Activated CD4-positive, CD25-positive, alpha-beta regulatory T cell (primary cell): Measurements from ENCODE around the gene SIX3.

Experiments
- DNase-seq, 4 experiments: peaks; one replicate each; lab custom pipeline; 2025; lab: John Stamatoyannopoulos, UW

Gene SIX3

DNA sequence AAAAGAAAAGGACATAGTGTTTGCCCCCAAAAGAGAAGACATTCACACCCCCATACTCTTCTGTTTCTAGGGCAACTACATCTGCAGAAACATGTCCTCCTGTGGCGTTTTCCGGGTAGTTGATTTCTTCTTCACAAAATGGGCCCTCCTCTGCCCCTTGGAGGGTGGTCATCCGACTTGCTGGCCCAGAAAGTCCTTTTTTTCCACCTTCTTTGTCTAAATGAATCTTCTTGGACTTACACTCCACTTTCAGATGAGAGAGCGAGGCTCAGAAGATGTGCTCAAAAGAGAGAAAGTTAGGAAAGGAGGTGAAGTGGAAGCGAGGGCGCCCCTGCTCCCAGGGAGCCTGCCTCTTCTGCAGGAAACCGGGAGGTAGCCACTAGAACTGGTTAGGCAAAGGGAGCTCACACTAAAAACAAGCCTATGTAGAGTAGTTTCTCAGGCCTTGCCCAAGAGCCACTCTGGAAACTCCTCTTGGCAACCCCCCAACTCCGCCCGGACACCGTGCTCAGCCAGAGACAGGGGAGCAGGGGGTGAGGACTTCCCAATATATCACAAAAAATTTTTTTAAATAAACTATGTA is 10.2 kb upstream of the SIX3 start:
- DNase-seq: no peak

DNA sequence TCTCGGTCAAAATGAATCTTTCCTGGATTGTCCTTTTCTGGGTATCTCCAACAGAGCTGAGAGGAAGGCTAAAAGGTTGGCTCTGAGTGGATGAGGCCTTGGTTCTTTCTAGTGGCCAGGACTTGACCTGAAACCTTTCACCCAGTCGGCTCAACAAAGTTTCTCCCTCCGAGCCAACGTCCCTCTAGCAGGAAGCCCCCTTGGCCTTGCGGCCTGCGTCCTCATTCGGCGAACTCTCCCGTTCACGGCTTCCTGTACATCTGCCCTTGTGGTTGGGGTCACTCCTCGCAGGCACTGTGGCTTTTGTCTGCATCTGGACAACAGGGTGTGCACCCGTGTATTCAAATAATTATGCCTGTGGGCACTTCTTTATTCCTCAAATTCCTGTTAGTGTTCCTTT is 9.4 kb upstream of the SIX3 start:
- DNase-seq: no peak

DNA sequence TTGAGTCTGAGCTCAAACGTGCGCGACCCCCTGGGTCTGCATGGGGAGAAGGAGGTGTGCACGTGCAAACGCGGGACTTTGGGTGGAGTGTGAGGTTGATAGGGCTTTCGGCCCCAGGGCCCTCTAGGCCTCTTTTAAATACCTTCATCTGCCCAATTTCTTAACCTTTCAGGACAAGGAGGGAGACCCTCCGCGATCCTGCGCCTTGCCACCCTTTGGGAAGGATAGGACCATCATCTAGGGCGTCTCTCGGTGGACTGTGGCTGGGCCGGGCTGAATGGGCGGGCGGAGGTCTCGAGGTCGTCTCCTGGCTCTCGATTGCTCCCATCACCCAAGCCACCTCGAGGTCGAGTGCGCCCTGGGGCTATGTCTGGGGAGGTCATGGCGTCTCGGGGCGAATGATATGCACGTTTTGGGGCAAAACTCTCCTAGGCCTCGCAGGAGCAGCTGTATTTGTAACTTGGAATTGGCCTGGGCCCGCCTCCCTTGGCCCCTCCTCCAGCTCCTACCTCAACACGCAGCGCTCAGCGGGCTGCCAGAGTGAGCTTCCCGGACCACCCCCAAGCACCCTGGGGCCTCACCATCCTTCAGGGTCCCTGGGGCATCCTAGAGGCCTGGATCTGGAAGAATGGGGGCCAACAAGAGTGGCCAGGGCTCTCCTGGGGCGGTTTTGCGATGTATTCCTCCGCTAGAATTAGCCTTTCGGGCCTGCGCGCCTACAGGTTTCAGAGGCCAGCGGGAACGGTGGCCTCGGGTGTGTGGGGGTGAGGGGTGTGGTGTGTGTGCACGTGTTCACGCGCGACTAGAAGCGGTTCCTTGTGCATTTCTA is 8.7 kb upstream of the SIX3 start:
- DNase-seq: no peak

DNA sequence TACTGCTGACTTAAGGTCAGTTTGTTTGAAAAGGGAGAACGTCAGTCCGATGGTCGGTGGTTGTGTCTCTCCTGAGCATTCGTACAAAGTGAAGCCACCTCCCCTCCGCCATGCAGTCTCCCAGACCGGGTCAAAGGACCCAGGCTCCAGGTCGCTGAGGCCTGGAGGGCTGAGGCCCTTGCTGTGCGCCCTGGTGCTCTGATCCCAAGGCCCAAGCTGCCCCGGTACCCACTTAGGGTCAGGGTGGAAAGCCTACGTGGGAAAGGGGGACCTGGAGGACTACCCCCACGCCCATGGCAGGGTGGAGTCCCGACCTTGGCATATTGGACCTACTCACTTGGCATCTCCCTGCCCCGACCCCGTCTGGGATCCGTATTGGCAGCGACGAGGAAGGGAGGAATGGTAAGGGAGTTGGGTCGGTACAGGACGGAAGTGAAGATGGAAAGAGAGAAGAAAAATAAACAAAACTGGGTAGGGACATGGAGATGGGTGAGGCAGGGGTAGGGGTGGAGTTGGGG is 8.0 kb upstream of the SIX3 start:
- no peak for DNase-seq

DNA sequence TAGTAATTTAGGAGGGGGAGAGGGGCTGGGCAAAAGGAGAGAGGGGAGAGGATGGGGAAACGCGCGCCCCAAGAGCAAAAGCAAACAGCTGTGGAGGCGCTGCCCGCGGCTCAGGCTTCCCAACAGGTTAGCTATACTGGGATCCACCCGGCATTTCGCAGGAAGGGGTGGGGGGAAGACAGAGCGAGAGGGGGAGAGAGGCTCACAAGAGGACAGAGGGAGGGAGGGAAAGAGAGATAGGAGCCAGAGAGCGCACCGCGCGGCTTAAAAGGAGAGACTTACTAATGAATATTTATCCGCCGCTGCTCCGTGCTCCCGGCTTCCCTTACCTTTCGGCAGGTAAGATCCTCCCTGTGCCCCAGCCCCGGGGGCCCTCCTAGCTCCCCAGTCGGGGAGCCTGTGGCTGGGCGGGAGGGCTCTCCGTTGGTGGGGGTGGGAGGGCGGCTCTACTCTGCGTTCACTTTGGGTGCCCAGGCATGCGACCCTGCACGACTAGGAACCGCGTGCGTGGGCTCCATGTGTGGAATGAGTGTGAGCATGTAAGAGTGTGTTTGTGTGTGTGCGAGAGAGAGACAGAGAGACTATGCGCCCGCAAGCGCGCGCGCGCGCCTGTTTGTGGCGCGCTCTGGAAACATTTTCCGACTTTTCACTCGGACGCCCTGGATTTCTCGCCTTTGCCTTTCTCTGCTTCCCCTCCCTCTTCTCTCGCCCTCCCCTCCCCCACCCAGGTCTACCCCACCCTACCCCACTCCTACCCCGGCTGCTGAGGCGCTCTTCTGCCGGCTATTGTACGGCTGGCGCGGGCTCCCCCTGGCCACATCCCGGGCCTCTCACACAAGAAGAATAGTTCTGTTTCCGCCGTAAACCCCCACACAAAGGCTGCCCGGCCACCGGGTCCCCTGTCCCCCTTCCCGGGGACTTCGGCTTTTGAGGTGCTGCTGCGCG is 7.2 kb upstream of the SIX3 start:
- no peak for DNase-seq

DNA sequence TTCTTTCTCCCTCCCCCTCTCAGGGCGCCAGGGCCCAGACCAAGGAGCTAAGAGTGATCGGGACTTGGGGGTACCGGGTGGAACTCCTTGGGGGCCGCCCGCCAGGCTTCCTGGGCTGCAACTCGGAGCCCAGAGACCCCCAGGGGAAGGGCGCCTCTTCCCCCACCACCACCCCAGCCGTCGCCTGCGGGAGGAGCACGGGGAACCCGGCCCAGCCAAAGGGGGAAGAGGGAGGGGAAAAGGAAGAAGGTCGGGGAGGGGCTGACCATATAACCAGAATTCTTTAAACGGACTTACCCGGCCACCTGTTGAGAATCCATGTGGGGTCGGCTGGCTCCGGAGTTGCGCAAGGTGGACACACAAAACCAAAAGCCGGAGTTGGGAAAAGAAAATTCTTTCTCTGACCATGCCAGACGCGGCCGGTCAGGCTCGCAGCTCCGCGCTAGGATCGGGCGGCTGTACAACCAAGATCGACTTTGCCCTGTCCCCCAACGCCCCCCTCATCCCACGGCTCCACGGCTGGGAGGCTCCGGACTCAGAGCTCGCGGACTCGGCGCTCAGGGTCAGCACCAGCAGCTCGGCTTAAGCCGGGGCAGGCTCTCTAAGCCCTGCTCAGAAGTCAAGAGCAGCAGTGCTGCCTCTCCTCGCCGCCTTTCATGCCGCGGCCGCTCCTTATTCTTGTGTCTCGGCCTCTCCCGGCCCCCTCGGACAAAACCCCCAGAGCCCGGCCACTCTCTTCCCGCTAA is 6.3 kb upstream of the SIX3 start:
- no peak for DNase-seq

DNA sequence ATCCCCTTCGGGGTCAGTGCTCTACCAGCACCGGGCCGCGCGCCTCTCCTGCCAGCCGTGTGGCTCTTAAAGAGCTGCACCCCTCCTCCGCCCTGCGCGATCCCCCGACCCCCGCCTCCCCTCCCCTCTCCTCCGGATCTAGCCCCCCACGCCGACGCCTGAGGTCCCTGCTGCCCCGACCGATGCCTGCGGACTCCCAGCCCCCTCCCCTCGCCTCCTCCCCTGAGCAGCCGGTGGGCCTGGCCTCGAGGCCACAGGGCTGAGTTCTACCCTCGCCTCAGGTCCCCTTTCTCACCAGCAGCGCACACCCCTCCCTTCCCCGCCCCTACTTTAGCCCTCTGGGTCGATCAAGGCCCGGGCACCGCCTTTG is 5.8 kb upstream of the SIX3 start:
- DNase-seq: no peak

DNA sequence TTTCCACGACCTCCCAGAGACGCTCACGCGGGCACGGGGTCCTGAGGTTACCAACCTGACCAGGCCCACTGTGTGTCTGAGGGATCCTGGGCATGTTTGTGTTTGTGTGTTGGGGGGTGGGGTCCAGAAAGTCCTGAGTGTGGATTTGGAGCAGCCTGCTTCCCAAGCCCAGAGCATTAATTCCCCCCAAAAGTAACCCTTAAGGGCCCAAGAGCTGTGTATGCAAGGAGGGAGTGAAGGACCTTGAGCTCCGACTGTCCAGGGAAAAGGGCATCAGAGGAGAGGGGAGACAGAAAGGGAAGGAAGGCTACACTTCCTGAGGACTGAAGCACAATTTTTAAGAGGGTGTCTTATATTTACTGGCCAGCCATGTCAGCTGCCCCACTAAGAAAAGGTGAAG is 5.2 kb upstream of the SIX3 start:
- no peak for DNase-seq

DNA sequence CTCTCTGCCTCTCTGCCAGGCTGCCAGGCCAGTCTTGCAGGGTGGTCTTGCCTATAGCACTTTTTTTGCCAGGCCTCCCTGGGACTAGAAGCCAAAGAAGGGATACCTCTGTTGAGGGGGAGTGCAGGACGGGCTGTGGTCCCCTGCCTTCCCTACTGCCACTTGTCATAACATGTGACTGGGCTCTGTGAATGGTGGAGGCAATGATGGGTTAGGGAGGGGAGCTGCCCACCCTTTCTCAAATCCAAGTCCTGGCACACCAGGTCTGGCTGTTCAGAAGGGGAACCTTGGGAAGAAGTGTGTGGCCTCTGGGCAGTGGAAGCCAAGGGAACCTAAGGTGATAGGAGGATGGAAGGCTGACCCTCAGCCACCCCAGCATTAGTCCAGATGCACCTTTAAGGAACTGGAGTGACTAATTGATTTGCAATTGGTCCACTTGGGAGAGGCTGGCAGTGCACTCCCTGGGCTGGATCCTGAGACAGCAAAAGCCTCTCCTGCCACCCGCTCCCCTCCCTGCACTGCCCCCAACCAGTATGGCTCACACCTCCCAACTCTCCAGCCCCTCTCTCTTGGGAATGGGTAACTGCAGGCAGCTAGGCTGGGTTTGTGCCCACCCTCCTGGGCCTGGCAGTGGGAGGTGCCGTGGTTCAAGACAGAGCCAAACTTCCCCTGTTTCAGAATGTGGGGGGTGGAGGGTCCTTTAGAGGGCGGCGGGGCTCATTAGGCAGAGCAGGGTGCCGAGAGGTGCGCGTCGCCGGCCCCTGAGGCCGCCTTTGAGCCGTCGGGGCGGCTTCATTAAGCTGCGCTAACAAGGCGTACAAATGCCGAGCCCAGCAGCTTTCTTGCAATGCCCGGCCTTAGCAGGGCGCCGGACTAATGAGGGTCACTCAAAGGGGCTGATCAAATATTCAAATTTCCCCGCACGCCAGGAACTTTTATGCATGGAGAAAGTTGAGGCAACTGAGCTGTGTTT is 4.5 kb upstream of the SIX3 start:
- no peak for DNase-seq

DNA sequence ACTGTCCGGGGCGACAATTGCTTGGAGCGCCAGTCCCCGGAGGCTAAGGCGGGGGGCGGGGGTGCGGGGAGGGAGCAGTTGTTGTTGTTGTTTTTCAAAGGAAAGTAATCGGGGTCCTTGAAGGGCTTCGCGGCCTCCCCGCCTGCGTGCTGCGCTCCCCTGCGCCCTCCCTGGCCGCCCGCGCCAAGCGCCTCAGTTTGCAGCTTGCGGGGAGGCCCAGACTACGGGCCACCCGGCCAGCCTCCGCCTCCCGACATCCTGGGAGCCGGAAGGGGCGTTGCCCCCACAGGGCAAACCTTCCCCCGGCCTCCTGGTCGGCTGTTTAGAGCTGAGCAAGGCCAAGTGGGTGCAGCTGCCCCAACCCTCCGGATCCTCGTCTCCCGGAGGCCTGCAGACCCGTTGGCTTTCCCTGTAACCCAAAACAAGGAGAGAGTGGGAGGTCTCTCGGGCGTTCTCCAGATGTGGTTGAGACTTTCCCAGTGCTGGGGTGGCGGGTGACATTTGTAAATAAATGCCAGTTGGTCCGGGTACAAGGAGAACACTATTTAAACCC is 3.7 kb upstream of the SIX3 start:
- no peak for DNase-seq

DNA sequence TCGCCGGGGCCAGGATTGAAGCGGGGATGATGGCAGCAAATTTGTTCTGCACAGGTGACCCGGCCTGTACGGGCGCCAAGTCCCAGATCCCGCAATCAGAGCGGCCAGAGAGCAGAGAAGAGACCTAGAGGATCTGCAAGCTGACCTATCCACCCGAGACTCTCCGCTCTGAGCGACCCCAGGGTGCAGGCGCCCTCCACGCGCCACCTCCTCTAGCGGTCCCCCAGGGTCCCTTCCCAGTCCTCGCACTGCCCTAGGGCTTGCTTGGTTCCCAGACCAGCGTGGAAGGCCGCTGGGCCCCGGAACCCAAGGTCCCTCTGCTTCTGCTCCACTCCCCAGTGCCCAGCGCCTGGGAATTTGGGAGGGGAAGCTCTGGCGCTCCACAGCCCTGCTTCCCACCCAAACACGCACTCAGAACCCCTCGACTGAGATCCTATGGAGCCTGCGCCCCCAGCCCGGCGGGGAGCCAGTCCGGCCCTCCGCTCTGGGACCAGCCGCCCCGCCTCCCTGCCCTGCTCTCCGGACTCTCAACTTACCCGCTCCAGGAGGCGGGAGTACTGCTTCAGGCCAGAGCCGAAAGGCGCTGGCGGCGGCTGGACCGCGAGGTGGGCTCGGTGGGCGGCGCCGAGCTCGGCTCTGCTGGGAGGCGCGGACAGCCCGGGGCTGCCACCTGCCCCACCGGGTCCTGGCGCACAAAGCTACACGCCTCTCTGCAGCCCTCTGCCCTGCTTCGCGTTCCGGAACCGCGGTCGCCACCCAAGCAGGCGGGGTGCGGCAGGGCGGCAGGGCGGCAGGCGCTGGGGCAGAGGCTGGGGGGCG is 3.0 kb upstream of the SIX3 start:
- DNase-seq: no peak

DNA sequence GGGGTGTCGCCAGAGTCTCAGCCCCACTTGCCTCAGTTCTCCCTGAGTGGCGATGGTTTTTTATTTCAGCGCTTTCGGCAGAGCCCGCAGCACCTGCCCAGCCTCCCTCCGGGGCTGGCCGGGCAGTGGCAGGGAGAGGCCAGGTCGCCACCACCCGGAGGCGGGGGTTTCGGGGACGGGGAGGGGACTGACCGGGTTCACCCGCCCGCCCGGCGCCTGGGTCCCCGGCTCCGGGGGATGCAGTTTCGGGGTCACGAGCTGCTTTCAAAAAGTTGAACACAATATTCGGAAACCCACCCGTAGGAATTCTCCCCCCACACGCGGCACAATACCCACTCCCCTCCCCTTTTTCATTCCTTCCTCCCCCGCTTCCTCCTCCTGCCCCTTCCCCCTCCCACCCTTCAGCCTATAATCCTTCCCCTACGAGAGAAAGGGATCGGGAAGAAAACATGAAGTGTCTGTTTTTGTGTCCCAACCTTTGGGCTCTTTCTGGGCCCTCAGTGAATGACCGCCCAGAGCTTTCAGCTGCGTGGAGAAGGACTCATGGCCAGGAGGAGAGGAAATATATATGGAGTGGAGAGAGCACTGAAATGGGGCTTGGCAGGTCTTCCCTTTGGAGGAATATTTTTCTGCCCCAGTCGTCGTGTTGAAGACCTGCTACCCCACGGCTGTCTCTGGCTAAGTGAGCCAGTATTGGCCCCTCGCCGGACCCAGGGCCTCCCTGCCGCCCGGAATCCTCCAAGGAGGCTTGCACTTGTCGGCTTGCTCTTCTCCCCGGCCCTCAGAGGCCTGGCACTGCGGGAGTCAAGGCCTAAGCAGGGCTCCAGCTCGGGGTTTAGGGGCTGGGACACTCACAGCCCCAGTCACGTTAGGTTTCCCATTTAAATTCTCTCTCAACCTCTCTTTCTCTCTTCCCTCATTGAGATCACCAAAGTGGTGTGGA is 2.1 kb upstream of the SIX3 start:
- no peak for DNase-seq

DNA sequence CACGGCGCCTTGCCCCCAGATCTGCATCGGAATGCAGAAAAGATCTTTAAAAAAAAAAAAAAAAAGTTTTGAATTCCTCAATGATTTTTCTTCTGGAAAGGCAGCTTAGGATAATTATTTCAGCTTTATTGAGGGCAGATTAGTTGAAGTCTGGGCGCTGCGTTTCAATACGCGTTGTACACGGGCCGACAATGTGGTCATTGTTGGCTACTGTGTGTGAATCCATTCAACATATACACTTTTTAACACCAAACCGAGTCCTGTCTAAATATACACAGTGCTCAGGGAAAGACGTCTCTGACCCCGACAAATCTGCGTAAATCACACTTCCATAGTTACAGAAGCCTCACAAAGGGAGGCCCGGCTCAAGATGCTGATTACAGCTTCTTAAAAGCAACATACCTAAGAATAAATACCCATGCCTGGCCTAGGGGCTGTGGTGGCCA is 1.4 kb upstream of the SIX3 start:
- no peak for DNase-seq

DNA sequence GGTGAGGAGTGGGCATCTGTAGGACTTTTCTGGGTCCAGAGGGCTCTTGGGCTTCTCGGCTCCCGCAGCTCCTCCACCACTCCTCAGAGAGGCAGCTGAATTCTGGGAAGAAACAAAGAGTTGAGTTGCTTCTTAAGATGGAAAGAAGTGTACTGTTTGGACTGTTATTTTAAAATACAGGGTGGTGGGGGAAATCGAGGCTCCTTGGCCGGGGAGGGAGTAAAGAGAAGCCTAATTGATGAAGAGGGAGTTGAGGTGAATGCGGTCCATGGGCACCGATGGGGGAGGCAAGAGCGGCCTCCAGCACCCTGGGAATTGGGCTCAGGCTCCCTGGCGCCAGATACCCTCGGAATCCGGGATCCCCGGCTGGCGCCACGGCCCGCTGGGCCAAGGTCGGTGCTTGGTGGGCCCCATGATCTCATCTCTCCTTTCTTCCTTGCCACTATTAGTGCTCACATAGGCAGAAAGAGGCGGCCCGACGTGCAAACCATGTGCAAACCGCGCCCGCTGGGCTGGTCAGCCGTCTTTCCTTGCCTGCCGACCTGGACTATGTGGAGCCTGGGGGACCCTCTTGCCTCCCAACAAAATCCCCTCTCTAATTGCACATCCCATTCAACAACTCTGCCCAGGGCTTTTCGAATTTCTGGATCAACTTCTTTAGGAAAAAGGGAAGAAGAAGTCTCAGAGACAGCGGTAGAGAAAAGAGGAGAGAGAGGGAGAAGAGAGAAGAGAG is 604 bp upstream of the SIX3 start:
- DNase-seq: no peak

DNA sequence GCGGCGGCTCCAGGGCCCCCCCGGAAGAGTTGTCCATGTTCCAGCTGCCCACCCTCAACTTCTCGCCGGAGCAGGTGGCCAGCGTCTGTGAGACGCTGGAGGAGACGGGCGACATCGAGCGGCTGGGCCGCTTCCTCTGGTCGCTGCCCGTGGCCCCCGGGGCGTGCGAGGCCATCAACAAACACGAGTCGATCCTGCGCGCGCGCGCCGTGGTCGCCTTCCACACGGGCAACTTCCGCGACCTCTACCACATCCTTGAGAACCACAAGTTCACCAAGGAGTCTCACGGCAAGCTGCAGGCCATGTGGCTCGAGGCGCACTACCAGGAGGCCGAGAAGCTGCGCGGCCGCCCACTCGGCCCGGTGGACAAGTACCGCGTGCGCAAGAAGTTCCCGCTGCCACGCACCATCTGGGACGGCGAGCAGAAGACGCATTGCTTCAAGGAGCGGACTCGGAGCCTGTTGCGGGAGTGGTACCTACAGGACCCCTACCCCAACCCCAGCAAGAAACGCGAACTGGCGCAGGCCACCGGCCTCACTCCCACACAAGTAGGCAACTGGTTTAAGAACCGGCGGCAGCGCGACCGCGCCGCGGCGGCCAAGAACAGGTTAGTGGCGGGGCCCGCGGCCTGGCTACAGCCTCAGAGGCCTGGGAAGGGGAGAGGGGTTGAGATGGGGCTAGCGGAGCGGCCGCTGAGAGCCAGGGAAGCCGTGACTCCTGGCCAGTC is 965 bp downstream of the SIX3 start:
- DNase-seq: no peak

DNA sequence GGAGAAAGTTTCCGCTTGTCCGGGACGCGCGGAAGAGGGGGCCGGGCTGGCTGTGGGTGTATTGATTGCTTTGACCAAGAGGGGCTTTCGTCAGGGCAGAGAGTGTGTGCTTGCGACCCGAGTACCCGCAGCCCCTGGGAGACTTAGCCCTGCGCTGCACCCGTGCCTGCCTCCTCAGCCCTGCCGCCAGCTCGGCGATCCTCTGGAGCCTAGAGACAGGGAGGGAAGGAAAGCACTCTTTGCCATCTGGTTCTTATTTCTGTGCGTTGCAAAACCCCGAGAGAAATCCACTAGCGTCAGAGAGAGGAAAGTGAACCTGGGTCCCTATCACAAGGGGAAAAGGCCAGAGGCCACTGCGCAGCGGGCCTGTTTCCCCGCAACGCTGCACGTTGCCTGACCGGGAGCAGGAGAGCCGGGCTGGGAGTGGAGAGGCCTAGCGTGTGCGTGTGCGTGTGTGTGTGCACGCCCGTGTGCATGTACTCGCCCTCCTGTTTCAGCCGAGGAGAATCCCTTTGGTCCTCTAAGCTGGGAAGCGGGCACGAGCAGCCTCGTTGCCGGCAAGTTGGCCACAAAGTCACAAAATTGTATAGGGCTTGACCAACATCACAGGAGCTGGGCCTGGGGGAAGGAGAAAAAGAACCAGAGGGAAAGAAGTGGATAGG is 1.7 kb downstream of the SIX3 start:
- DNase-seq: no peak
